ENCODE results near the gene IL17D.
"Not testable (repeated sequence)": the region's sequence is repeated elsewhere in the genome, so short reads cannot be mapped to it uniquely, and the experiment has no call there.

IL17D gene

GRCh38 chr13:20702915-20703779, at the start of gene IL17D:
Gene IL17D, plus strand, starts transcription at chr13:20703699. Its CDS starts 303 bp downstream, at chr13:20704002.
- no peak for FAIRE-seq

- no peak for FAIRE-seq
Observed at GRCh38 chr13:20654156-20654555, 49.3 kb upstream of the IL17D start.

GRCh38 chr13:20658451-20659040, 45.0 kb upstream of the IL17D start:
- no peak for FAIRE-seq

GRCh38 chr13:20664351-20664750, 39.1 kb upstream of the IL17D start:
- no peak for FAIRE-seq

GRCh38 chr13:20666948-20667347, 36.6 kb upstream of the IL17D start:
- FAIRE-seq = no peak

GRCh38 chr13:20667857-20668437, 35.6 kb upstream of the IL17D start:
- no peak for FAIRE-seq

GRCh38 chr13:20669162-20669561, 34.3 kb upstream of the IL17D start:
- FAIRE-seq = no peak

GRCh38 chr13:20671789-20672188, 31.7 kb upstream of the IL17D start:
- FAIRE-seq = no peak

- FAIRE-seq = no peak
Observed at GRCh38 chr13:20672772-20673171, 30.7 kb upstream of the IL17D start.

- FAIRE-seq = no peak
Observed at GRCh38 chr13:20673715-20674114, 29.8 kb upstream of the IL17D start.

- no peak for FAIRE-seq
Observed at GRCh38 chr13:20676213-20676612, 27.3 kb upstream of the IL17D start.

- not testable (repeated sequence) for FAIRE-seq
Observed at GRCh38 chr13:20678606-20679005, 24.9 kb upstream of the IL17D start.

GRCh38 chr13:20679879-20680278, 23.6 kb upstream of the IL17D start:
- FAIRE-seq = no peak

GRCh38 chr13:20680416-20681080, 23.0 kb upstream of the IL17D start:
- no peak for FAIRE-seq

- not testable (repeated sequence) for FAIRE-seq
Observed at GRCh38 chr13:20681481-20681880, 22.0 kb upstream of the IL17D start.

- no peak for FAIRE-seq
Observed at GRCh38 chr13:20682061-20682460, 21.4 kb upstream of the IL17D start.

GRCh38 chr13:20684041-20684440, 19.5 kb upstream of the IL17D start:
- no peak for FAIRE-seq

GRCh38 chr13:20684546-20684945, 19.0 kb upstream of the IL17D start:
- no peak for FAIRE-seq

- no peak for FAIRE-seq
Observed at GRCh38 chr13:20685092-20685491, 18.4 kb upstream of the IL17D start.

GRCh38 chr13:20686167-20686566, 17.3 kb upstream of the IL17D start:
- no peak for FAIRE-seq

GRCh38 chr13:20686863-20687579, 16.5 kb upstream of the IL17D start:
- FAIRE-seq = no peak

GRCh38 chr13:20689291-20689690, 14.2 kb upstream of the IL17D start:
- no peak for FAIRE-seq

- FAIRE-seq = no peak
Observed at GRCh38 chr13:20691616-20692015, 11.9 kb upstream of the IL17D start.

Measured in islet of Langerhans (tissue), 1 donor.